RWPE1 (cell line): Measurements from ENCODE around the gene ATP1A4.
A peak's percentile ranks its signal among the peaks of the same experiment; 100 is the strongest.

ENCODE experiments used
- CTCF ChIA-PET: fragments of 350-600 bp; sonication (Branson Sonifier 250); formaldehyde crosslinking; extraction: SDS; loops from one replicate; lab custom pipeline; 2021; lab: Yijun Ruan, JAX
- POLR2A ChIA-PET: fragments of 400-600 bp; formaldehyde crosslinking; extraction: SDS; loops from one replicate; lab custom pipeline; 2020; ENCODE audit warnings: antibody characterized with exemption; ENCODE audit not compliant: low non-redundant PET; lab: Yijun Ruan, JAX
- DNase-seq: peaks from one replicate; pipeline ENCODE4 v3.0.0; 2012; ENCODE audit warnings: low spot score
- H3K27ac ChIP-seq: fragments of 450-650 bp; 2 replicates; pipeline ENCODE4 v1.5.1; 2017
- TF ChIP-seq, protein P1 (sequence below): fragments of 450-650 bp; conservative IDR thresholded peaks from 2 replicates; pipeline ENCODE4 v1.5.1; 2017; ENCODE audit warnings: low read depth, mild to moderate bottlenecking

Gene ATP1A4

DNA sequence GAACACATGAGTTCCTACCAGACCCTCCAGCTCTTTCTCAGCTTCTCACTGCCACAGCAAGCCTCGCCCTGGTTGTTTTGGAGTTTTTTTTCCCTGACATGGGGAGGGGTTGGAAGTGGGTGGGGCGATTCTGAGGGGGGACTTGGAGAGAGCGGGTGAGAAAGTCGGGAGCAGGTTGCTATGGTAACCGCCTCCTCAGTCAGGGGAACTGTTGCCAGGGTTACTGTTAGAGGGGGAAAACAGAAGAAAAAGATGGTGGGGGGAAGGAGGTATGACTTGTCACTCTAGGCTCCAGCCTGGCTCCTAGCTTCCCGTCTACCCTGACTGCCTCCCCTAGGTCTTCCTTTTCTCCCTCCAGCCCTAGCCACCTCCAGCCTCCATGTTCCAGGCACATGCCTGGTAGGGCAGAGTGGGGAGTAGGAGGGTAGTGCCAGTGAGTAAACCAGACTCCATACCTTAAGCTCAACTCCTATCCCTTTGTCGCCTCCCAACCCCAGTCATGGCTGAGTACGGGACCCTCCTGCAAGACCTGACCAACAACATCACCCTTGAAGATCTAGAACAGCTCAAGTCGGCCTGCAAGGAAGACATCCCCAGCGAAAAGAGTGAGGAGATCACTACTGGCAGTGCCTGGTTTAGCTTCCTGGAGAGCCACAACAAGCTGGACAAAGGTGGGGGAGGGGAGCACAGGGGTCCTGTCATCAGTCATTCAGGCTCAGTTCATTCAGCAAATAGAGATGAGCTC is 59.8 kb downstream of the ATP1A4 start:
- H3K27ac ChIP-seq: peak overlapping the region; percentile 17
- TF ChIP-seq, protein P1, sequence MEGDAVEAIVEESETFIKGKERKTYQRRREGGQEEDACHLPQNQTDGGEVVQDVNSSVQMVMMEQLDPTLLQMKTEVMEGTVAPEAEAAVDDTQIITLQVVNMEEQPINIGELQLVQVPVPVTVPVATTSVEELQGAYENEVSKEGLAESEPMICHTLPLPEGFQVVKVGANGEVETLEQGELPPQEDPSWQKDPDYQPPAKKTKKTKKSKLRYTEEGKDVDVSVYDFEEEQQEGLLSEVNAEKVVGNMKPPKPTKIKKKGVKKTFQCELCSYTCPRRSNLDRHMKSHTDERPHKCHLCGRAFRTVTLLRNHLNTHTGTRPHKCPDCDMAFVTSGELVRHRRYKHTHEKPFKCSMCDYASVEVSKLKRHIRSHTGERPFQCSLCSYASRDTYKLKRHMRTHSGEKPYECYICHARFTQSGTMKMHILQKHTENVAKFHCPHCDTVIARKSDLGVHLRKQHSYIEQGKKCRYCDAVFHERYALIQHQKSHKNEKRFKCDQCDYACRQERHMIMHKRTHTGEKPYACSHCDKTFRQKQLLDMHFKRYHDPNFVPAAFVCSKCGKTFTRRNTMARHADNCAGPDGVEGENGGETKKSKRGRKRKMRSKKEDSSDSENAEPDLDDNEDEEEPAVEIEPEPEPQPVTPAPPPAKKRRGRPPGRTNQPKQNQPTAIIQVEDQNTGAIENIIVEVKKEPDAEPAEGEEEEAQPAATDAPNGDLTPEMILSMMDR: no peak
- ChIA-PET CTCF (interaction anchor here (0.6 to 0.7 kb wide), 3 partner anchors 18 to 275 kb away, joined by 3 to 4 read pairs (median 4); no protein-coding TSS in a partner anchor), POLR2A (no interaction called here)
- no peak for DNase-seq

DNA sequence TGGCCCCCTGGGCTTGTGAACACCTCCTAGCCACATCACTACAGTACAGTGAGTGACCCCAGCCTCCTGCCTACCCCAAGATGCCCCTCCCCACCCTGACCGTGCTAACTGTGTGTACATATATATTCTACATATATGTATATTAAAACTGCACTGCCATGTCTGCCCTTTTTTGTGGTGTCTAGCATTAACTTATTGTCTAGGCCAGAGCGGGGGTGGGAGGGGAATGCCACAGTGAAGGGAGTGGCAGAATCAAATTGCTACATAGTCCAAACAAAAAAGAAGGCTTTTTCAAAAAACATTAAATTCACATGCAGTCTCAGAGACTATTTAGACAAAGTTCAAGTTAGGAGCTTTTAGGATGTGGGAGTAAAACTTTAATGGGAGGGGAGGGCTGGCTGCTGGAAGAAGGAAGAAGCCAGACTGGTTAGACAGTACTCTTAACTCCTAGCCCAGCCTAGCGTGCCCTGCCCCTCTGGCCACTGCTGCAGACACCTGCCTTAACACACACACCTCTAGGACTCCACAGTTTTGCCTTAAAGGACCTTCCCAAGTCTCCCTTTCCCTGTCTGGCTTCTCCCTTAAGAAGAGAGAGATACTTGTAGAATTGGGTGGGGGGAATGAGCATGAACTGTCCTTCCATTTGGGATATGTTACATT is 63.2 kb downstream of the ATP1A4 start:
- DNase-seq: no peak
- POLR2A ChIA-PET: no interaction called here
- H3K27ac ChIP-seq: peak overlapping the region; percentile 27; the same call in 1 of the 2 replicates
- TF ChIP-seq, protein P1: no peak
- CTCF ChIA-PET: no interaction called here

DNA sequence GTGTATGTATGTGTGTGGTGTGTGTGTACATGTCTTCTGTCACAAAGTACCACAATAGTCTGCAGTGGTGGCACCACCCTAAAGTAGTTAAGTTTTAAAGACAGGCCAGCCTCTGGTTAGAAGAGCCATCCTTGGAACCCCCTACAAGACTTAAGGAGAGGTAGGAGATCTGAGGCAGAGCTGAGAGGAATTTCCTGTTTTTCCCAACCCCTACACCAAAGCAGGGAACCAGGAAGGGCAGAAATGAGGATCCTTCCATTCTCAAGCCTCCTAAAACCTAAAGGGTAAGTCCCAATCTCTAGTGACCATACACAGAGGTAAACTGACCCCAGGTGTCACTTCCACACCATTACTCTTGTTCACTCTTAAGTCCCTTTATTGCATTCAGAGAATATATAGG is 64.9 kb downstream of the ATP1A4 start:
- no peak for DNase-seq
- ChIA-PET CTCF (interaction anchor here (0.5 to 1.2 kb wide), 3 partner anchors 115 to 995 kb away, joined by 3 read pairs; no protein-coding TSS in a partner anchor), POLR2A (no interaction called here)
- TF ChIP-seq, protein P1: no peak
- H3K27ac ChIP-seq: no peak overlapping the region

DNA sequence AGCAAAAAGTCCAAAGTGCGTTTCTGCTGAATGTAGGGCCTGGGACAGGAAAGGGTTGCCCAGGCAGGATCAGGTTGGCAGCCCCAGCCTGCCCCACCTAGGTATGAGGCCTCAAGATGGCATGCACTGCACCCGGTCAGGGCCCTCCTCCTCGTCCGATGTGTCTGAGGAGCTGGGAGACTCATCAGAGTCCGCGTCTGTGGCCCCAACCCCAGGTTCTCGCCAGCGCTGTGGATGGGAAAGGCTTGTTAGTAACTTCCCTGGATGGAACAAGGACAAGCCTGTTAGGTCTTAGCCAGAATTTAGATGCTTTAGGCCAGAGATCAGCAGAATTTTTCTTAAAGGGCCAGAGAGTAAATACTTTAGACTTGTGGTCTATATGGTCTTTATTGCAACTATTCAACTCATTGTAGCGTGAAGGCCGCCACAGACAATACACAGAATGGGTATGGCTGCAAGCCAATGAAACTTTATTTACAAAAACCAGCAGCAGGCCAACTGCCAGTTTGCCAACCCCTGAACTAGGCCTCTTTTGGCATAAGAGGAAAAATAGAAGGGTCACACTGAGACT is 66.2 kb downstream of the ATP1A4 start:
- ChIA-PET POLR2A (no interaction called here), CTCF (interaction anchor here (0.9 kb wide), 1 partner anchor 25 kb away, joined by 3 read pairs; no protein-coding TSS in a partner anchor)
- TF ChIP-seq, protein P1: no peak
- H3K27ac ChIP-seq: peak overlapping the region; percentile 62
- peak; percentile 64 for DNase-seq

DNA sequence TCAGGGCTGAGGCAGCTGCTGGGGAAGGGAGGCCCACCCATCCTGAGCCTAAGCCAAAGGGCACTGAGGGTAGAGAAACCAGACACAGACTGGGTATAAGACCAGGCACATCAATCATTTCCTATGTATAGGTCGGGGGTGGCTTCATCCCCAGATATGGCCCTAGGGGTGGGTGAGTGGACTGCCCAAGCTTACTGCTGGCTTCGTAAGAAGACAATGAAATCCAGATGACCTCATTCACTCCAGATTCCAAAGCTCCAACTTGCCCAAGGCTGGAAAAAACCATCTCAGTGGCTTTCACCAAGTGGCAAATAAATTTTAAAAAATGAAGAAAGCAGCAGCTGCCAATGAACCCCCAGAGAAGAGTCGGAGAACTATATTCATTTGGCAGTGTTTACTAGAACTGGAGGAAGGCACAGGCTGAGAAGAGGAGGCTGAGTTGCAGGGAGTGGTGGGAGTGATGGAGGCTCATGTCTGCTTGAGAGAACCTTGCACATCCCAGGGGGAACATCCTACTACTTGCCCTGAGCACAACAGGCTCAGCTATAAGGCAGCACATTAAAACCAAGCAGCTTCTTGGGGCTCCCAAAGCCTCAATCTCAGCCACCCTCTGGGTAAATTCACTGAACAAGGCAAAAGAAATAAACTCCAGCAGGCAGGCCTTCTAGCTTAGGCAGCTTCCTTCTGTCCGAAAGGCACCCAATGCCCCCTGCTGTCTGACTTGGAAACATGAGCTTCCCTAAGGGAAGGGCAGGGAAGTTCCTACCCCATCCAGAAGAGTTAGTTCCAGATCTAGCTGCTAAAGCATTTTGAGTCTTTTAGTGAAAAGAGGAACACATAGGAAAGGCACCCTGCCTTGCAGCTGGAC is 67.9 kb downstream of the ATP1A4 start:
- CTCF ChIA-PET: interaction anchor here (0.6 to 2.1 kb wide), 13 partner anchors 11 to 882 kb away, joined by 3 to 15 read pairs (median 4); no protein-coding TSS in a partner anchor
- TF ChIP-seq, protein P1: no peak
- POLR2A ChIA-PET: no interaction called here
- peak overlapping the region; percentile 40 for H3K27ac ChIP-seq
- DNase-seq: peak; percentile 45
